ENCODE measurements around the gene RAB3C. TPM values are rescaled to one million over a fixed set of nuclear protein-coding genes. Genes with fewer than 3 reads are reported as not detected.

RAB3C gene
- total RNA-seq, 1 donor = not detected

GRCh38 chr5:58754250-58754649 is 171.4 kb downstream of the RAB3C start:
- TF ChIP-seq CTCF (IDR thresholded peaks at IDR 0.05; ENCODE audit: insufficient read depth, low read depth, low read length) = no peak
- no peak overlapping the region for H3K4me3 ChIP-seq (ENCODE audit: low read depth, low read length)
- DNase-seq (ENCODE audit: low read depth) = no peak

GRCh38 chr5:58755397-58755796 is 172.5 kb downstream of the RAB3C start:
- no peak for TF ChIP-seq CTCF (IDR thresholded peaks at IDR 0.05; ENCODE audit: insufficient read depth, low read depth, low read length)
- no peak overlapping the region for H3K4me3 ChIP-seq (ENCODE audit: low read depth, low read length)
- no peak for DNase-seq (ENCODE audit: low read depth)

- TF ChIP-seq CTCF (IDR thresholded peaks at IDR 0.05; ENCODE audit: insufficient read depth, low read depth, low read length) = no peak
- peak; percentile 24 for DNase-seq (ENCODE audit: low read depth)
- H3K4me3 ChIP-seq (ENCODE audit: low read depth, low read length) = peak overlapping the region; percentile 31
These were observed 176.9 kb downstream of the RAB3C start for GRCh38 chr5:58759745-58760144.

- no peak for DNase-seq (ENCODE audit: low read depth)
- no peak for TF ChIP-seq CTCF (IDR thresholded peaks at IDR 0.05; ENCODE audit: insufficient read depth, low read depth, low read length)
- peak overlapping the region; percentile 31 for H3K4me3 ChIP-seq (ENCODE audit: low read depth, low read length)
These were observed 177.3 kb downstream of the RAB3C start for GRCh38 chr5:58760222-58760621.

- DNase-seq (ENCODE audit: low read depth) = no peak
- TF ChIP-seq CTCF (IDR thresholded peaks at IDR 0.05; ENCODE audit: insufficient read depth, low read depth, low read length) = no peak
- H3K4me3 ChIP-seq (ENCODE audit: low read depth, low read length) = no peak overlapping the region
These were observed 178.5 kb downstream of the RAB3C start for GRCh38 chr5:58761407-58761806.

GRCh38 chr5:58763390-58763789 is 180.5 kb downstream of the RAB3C start:
- TF ChIP-seq CTCF (IDR thresholded peaks at IDR 0.05; ENCODE audit: insufficient read depth, low read depth, low read length) = no peak
- no peak overlapping the region for H3K4me3 ChIP-seq (ENCODE audit: low read depth, low read length)
- DNase-seq (ENCODE audit: low read depth) = no peak

- no peak overlapping the region for H3K4me3 ChIP-seq (ENCODE audit: low read depth, low read length)
- no peak for TF ChIP-seq CTCF (IDR thresholded peaks at IDR 0.05; ENCODE audit: insufficient read depth, low read depth, low read length)
- no peak for DNase-seq (ENCODE audit: low read depth)
These were observed 181.3 kb downstream of the RAB3C start for GRCh38 chr5:58764199-58764598.
